A549 (cell line): ENCODE measurements around the gene ZC3H4. TPM values are rescaled to one million over a fixed set of nuclear protein-coding genes. Genes with fewer than 3 reads are reported as not detected.
A peak's percentile ranks its signal among the peaks of the same experiment; 100 is the strongest.

Source experiments
- ATAC-seq, 2 experiments: fragments of 200-7000 bp in 1 of 2; fragments of >200 bp in 1 of 2; cut with Nextera tagmentation in 1 of 2; cut with Tn5 transposase in 1 of 2; 3 replicates each; pipeline versions ENCODE4 v1.8.0 to v1.9.1; 2018 to 2020; ENCODE audit warnings: mild to moderate bottlenecking in 1 of 2, moderate library complexity in 1 of 2
- CTCF ChIA-PET: fragments of 300-600 bp; sonication (Branson Sonifier 250); formaldehyde crosslinking; extraction: SDS; loops from one replicate; lab custom pipeline; 2021; ENCODE audit warnings: antibody characterized with exemption, inconsistent platforms; lab: Yijun Ruan, JAX
- POLR2A ChIA-PET: fragments of 350-600 bp; formaldehyde crosslinking; extraction: SDS; loops from one replicate; lab custom pipeline; 2021; ENCODE audit warnings: antibody characterized with exemption, inconsistent platforms; lab: Yijun Ruan, JAX
- DNase-seq, 2 experiments: peaks; one replicate each; pipeline versions ENCODE4 v3.0.0 to v3.0.0-alpha.2; 2011 to 2016; ENCODE audit warnings: low read depth in 1 of 2, low spot score in 1 of 2
- FAIRE-seq: peaks from 2 replicates; lab custom pipeline; 2011; peaks lifted over from hg19 to GRCh38; lab: Jason Lieb, UNC
- H3K27ac ChIP-seq, 2 experiments: fragments of >200 bp; sonication (Bioruptor Twin); formaldehyde crosslinking; 3 replicates each; pipeline ENCODE4 v1.5.1; 2016 to 2017
- H3K4me1 ChIP-seq: fragments of >200 bp; sonication (Bioruptor Twin); formaldehyde crosslinking; 3 replicates; pipeline ENCODE4 v1.6.1; 2016
- H3K4me2 ChIP-seq: fragments of >200 bp; sonication (Bioruptor Twin); formaldehyde crosslinking; 3 replicates; pipeline ENCODE4 v1.6.1; 2016
- H3K4me3 ChIP-seq: fragments of >200 bp; sonication (Bioruptor Twin); formaldehyde crosslinking; 3 replicates; pipeline ENCODE4 v1.5.1; 2016
- H3K9me3 ChIP-seq: fragments of >200 bp; sonication (Bioruptor Twin); formaldehyde crosslinking; 3 replicates; pipeline ENCODE4 v1.6.1; 2016
- BHLHE40 ChIP-seq: IDR thresholded peaks from 2 replicates; pipeline ENCODE4 v1.6.1; 2012; ENCODE audit warnings: low read depth, low read length, inconsistent platforms
- CBX2 ChIP-seq: fragments of 200-600 bp; sonication (generic); IDR thresholded peaks from 2 replicates; pipeline ENCODE4 v1.6.1; 2016; ENCODE audit warnings: low read depth, mild to moderate bottlenecking, borderline replicate concordance
- CHD4 ChIP-seq: fragments of 200-600 bp; sonication (generic); IDR thresholded peaks from 2 replicates; pipeline ENCODE4 v1.6.1; 2016; ENCODE audit warnings: antibody characterized with exemption, mild to moderate bottlenecking, borderline replicate concordance
- CTCF ChIP-seq: fragments of >200 bp; sonication (Bioruptor Twin); formaldehyde crosslinking; IDR thresholded peaks from 3 replicates; pipeline ENCODE4 v1.5.1; 2016
- EHMT2 ChIP-seq: fragments of 200-600 bp; sonication (generic); IDR thresholded peaks from 2 replicates; pipeline ENCODE4 v1.6.1; 2016; ENCODE audit warnings: antibody characterized with exemption, low read depth, mild to moderate bottlenecking, moderate library complexity
- FOXS1 ChIP-seq: fragments of 250-450 bp; sonication (Bioruptor Pico); IDR thresholded peaks from 2 replicates; pipeline ENCODE4 v1.5.0; 2020; ENCODE audit warnings: mild to moderate bottlenecking, moderate library complexity
- GATA3 ChIP-seq: IDR thresholded peaks from 2 replicates; pipeline ENCODE4 v1.6.1; 2012; ENCODE audit warnings: borderline replicate concordance
- HDAC2 ChIP-seq: fragments of 200-600 bp; sonication (generic); IDR thresholded peaks from 2 replicates; pipeline ENCODE4 v1.6.1; 2016
- HOXB13 ChIP-seq: fragments of 250-450 bp; sonication (Bioruptor Pico); IDR thresholded peaks from 2 replicates; pipeline ENCODE4 v1.5.0; 2020; ENCODE audit warnings: low read depth, mild to moderate bottlenecking, moderate library complexity
- HOXB5 ChIP-seq: fragments of 250-450 bp; sonication (Bioruptor Pico); IDR thresholded peaks from 2 replicates; pipeline ENCODE4 v1.5.0; 2020; ENCODE audit warnings: mild to moderate bottlenecking, moderate library complexity
- KDM1A ChIP-seq: fragments of 200-600 bp; sonication (generic); IDR thresholded peaks from 2 replicates; pipeline ENCODE4 v1.6.1; 2016; ENCODE audit warnings: low read depth, mild to moderate bottlenecking
- MAX ChIP-seq: IDR thresholded peaks from 2 replicates; pipeline ENCODE4 v1.6.1; 2012
- MAZ ChIP-seq: fragments of 150-350 bp; IDR thresholded peaks from 2 replicates; pipeline ENCODE4 v1.6.1; 2014; ENCODE audit warnings: antibody characterized with exemption, low read depth, low read length, borderline replicate concordance
- MYC ChIP-seq: IDR thresholded peaks from 2 replicates; pipeline ENCODE4 v1.6.1; 2012; ENCODE audit warnings: mild to moderate bottlenecking, inconsistent platforms, low read length, improper control_type of control experiment, borderline replicate concordance
- POLR2A ChIP-seq: IDR thresholded peaks from 2 replicates; pipeline ENCODE4 v1.6.1; 2012; ENCODE audit warnings: mild to moderate bottlenecking, low read length
- POLR2AphosphoS2 ChIP-seq: conservative IDR thresholded peaks from 2 replicates; pipeline ENCODE4 v1.6.1; 2012; ENCODE audit warnings: low read length, improper control_type of control experiment, inconsistent platforms
- RAD21 ChIP-seq, 2 experiments: fragments of >200 bp in 1 of 2; sonication (Bioruptor Twin) in 1 of 2; formaldehyde crosslinking in 1 of 2; IDR thresholded peaks in 1 of 2; conservative IDR thresholded peaks in 1 of 2; 2 replicates in 1 of 2; 3 replicates in 1 of 2; pipeline ENCODE4 v1.6.1; 2012 to 2018; ENCODE audit warnings: inconsistent platforms in 1 of 2
- SREBF2 ChIP-seq: fragments of 450-650 bp; IDR thresholded peaks from 2 replicates; pipeline ENCODE4 v1.6.1; 2014; ENCODE audit warnings: mild to moderate bottlenecking, moderate library complexity
- USF2 ChIP-seq: fragments of 450-650 bp; IDR thresholded peaks from 2 replicates; pipeline ENCODE4 v1.6.1; 2014; ENCODE audit warnings: antibody characterized with exemption
- ZC3H11A ChIP-seq: fragments of 450-650 bp; IDR thresholded peaks from 2 replicates; pipeline ENCODE4 v1.6.1; 2014; ENCODE audit warnings: antibody characterized with exemption, mild to moderate bottlenecking
- ZFP36 ChIP-seq: fragments of 450-650 bp; IDR thresholded peaks from 2 replicates; pipeline ENCODE4 v1.6.1; 2014; ENCODE audit warnings: borderline replicate concordance; ENCODE audit not compliant: partially characterized antibody
- ZSCAN20 ChIP-seq: fragments of 250-450 bp; sonication (Bioruptor Pico); IDR thresholded peaks from 2 replicates; pipeline ENCODE4 v1.8.0; 2022; ENCODE audit warnings: mild to moderate bottlenecking, moderate library complexity
- WGBS: methylation state at CpG from one replicate; pipeline ENCODE4 v1.1.6; 2017; ENCODE audit errors: missing lambda C conversion rate; 5-methylcytosine and 5-hydroxymethylcytosine counted together
- polyA plus RNA-seq, 4 experiments: library from polyadenylated mRNA; depleted of rRNA in 3 of 4; stranded (reverse); fragments of >200 nt; fragmentation: RNase III in 1 of 4; extraction: RNeasy Plus Mini Kit Qiagen cat#74134 plus additional on column Dnase treatment in 1 of 4; gene quantifications; 2 replicates in 3 of 4; 3 replicates in 1 of 4; pipeline ENCODE4 v1.2.3, GENCODE V29; 2011 to 2017
- TF ChIP-seq, protein P1 (sequence below): IDR thresholded peaks from 2 replicates; pipeline ENCODE4 v1.6.1; 2012; ENCODE audit warnings: low read depth, borderline replicate concordance
- TF ChIP-seq, protein P2 (sequence below): fragments of >200 bp; sonication (Bioruptor Twin); formaldehyde crosslinking; IDR thresholded peaks from 3 replicates; pipeline ENCODE4 v1.6.1; 2016
- TF ChIP-seq, protein P3 (sequence below): fragments of >200 bp; sonication (Bioruptor Twin); formaldehyde crosslinking; IDR thresholded peaks from 2 replicates; pipeline ENCODE4 v1.6.1; 2016

ZC3H4 gene
- polyA plus RNA-seq, 2 of the 4 experiments (the other 2 are of a cell fraction), result 7.7 to 33.4 TPM

DNA sequence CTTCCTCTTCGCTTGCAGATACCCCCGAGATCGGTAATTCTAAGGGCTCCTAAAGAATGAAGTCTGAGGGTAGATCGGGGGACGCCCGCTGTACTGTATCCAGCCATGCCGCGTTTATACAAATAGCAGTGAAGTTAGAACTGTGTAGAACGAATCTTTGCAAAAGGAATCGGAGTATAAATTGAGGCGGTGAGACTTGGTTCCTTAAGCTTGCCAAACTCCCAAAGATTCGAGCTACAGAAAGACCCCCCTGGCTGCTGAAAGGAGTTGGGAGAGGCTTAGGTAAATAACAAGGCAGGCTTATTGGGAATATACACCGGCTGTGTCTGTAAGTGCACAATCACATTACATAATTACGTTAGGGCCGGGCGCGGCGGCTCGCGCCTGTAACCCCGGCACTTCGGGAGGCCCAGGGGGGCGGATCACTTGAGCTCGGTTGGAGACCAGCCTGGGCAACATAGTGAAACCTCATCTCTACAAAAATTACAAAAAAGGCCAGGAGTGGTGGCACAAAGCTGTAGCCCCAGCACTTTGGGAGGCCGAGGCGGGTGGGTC, 77.4 kb downstream of the ZC3H4 start:
- H3K4me1 ChIP-seq, result peaks cover 17% of the 10 kb centered on the region
- ChIA-PET CTCF (interaction anchor here (0.6 to 11.2 kb wide), 36 partner anchors 8 to 529 kb away, joined by 3 to 127 read pairs (median 5); partner anchors contain the start of genes SAE1, TMEM160 and ZC3H4), POLR2A (interaction anchor here (0.6 to 3.1 kb wide), 3 partner anchors 77 to 115 kb away, joined by 3 to 18 read pairs (median 3); partner anchors contain the start of genes SAE1 and ZC3H4)
- H3K27ac ChIP-seq, result peak overlapping the region; percentile 89
- H3K4me2 ChIP-seq, result peak overlapping the region; percentile 94
- DNase-seq (peak in 1 of 2 experiments; percentile 59), ATAC-seq (peak; percentile 48 to 69), FAIRE-seq (no peak)
- H3K4me3 ChIP-seq, result peak overlapping the region; percentile 52
- H3K9me3 ChIP-seq, result no peaks in the 10 kb centered on the region
- WGBS, result 8% methylated on average over 26 of the region's 26 CpGs
- 0 out of 2 replicates have a peak, but pooled peaks have one; percentile 1 for TF ChIP-seq MAX
- TF ChIP-seq CTCF, result peak; percentile 16; the same call in 2 of the 3 replicates
- peak in 1 of 2 experiments; percentile 9; a peak in 1 of 5 replicates for TF ChIP-seq RAD21 (conservative IDR thresholded peaks at IDR 0.05 in 1 of 2, IDR thresholded peaks at IDR 0.05 in 1 of 2)
- TF ChIP-seq ZSCAN20, result no peak

- WGBS, result 12% methylated on average over 35 of the region's 35 CpGs
- peak overlapping the region; percentile 89 for H3K27ac ChIP-seq
- peaks cover 17% of the 10 kb centered on the region for H3K4me1 ChIP-seq
- ChIA-PET POLR2A (interaction anchor here (0.9 to 3.1 kb wide), 6 partner anchors 10 to 221 kb away, joined by 3 to 18 read pairs (median 4); partner anchors contain the start of genes SAE1 and ZC3H4), CTCF (interaction anchor here (0.6 to 11.2 kb wide), 40 partner anchors 9 to 307 kb away, joined by 3 to 127 read pairs (median 6); partner anchors contain the start of genes NPAS1 and ZC3H4)
- no peaks in the 10 kb centered on the region for H3K9me3 ChIP-seq
- H3K4me3 ChIP-seq, result peak overlapping the region; percentile 52
- FAIRE-seq (peak; percentile 59), DNase-seq (peak; percentile 92 to 99), ATAC-seq (peak; percentile 81 to 89)
- H3K4me2 ChIP-seq, result peak overlapping the region; percentile 94
- TF ChIP-seq MYC (no peak; the same call in 1 of the 2 replicates), KDM1A (no peak), CBX2 (no peak), MAX (peak; percentile 73), FOXS1 (no peak), CTCF (peak; percentile 81), BHLHE40 (no peak), ZFP36 (no peak), ZC3H11A (no peak), EHMT2 (no peak), MAZ (0 out of 2 replicates have a peak, but pooled peaks have one; percentile 25), CHD4 (no peak), HDAC2 (no peak), POLR2AphosphoS2 (no peak), SREBF2 (no peak), POLR2A (peak; percentile 36), HOXB5 (CRISPR knock-in tag) (no peak), USF2 (no peak), HOXB13 (CRISPR knock-in tag) (no peak), GATA3 (0 out of 2 replicates have a peak, but pooled peaks have one; percentile 10)
- TF ChIP-seq, protein P1, sequence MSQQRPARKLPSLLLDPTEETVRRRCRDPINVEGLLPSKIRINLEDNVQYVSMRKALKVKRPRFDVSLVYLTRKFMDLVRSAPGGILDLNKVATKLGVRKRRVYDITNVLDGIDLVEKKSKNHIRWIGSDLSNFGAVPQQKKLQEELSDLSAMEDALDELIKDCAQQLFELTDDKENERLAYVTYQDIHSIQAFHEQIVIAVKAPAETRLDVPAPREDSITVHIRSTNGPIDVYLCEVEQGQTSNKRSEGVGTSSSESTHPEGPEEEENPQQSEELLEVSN, result peak; percentile 25; the same call in 1 of the 2 replicates
- TF ChIP-seq, protein P2, sequence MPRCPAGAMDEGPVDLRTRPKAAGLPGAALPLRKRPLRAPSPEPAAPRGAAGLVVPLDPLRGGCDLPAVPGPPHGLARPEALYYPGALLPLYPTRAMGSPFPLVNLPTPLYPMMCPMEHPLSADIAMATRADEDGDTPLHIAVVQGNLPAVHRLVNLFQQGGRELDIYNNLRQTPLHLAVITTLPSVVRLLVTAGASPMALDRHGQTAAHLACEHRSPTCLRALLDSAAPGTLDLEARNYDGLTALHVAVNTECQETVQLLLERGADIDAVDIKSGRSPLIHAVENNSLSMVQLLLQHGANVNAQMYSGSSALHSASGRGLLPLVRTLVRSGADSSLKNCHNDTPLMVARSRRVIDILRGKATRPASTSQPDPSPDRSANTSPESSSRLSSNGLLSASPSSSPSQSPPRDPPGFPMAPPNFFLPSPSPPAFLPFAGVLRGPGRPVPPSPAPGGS, result 0 out of 3 replicates have a peak, but pooled peaks have one; percentile 44
- TF ChIP-seq, protein P3, sequence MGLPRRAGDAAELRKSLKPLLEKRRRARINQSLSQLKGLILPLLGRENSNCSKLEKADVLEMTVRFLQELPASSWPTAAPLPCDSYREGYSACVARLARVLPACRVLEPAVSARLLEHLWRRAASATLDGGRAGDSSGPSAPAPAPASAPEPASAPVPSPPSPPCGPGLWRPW, result no peak
These were observed 78.2 kb downstream of the ZC3H4 start for GRCh38 chr19:47035127-47036096.
